Measurements from ENCODE around the gene ZNF107.
"Not testable (repeated sequence)": the region's sequence is repeated elsewhere in the genome, so short reads cannot be mapped to it uniquely, and the experiment has no call there.

The ZNF107 gene

GRCh38 chr7:64667311-64667710 is 1.4 kb downstream of the ZNF107 start:
- Mint-ChIP-seq H3K4me3 (peak overlapping the region; percentile 97 to 98), H3K4me1 (peaks cover 57% of the 10 kb centered on the region), H3K27me3 (no peaks in the 10 kb centered on the region), H3K27ac (peak overlapping the region in 1 of 2 donors; percentile 69), H3K9me3 (peaks cover 8 to 13% of the 10 kb centered on the region in 2 donors)
- DNase-seq (no peak), ATAC-seq (no peak)

GRCh38 chr7:64672414-64672813 is 6.5 kb downstream of the ZNF107 start:
- peaks cover 21 to 22% of the 10 kb centered on the region in 2 donors for H3K9me3 Mint-ChIP-seq
- DNase-seq (no peak), ATAC-seq (no peak)
- H3K27me3 Mint-ChIP-seq = no peaks in the 10 kb centered on the region
- H3K4me3 Mint-ChIP-seq = peak overlapping the region in 1 of 2 donors; percentile 15
- H3K4me1 Mint-ChIP-seq = peaks cover 69% of the 10 kb centered on the region
- no peak overlapping the region for H3K27ac Mint-ChIP-seq

GRCh38 chr7:64685091-64685490 is 19.2 kb downstream of the ZNF107 start:
- H3K27ac Mint-ChIP-seq = no peak overlapping the region
- no peaks in the 10 kb centered on the region for H3K27me3 Mint-ChIP-seq
- H3K4me1 Mint-ChIP-seq = peaks cover 47% of the 10 kb centered on the region
- peaks cover 11 to 23% of the 10 kb centered on the region in 2 donors for H3K9me3 Mint-ChIP-seq
- ATAC-seq (no peak), DNase-seq (no peak)
- H3K4me3 Mint-ChIP-seq = no peak overlapping the region

- no peak for ATAC-seq
- Mint-ChIP-seq H3K4me1 (peaks cover 47% of the 10 kb centered on the region), H3K9me3 (peaks cover 11 to 23% of the 10 kb centered on the region in 2 donors), H3K4me3 (no peak overlapping the region), H3K27me3 (no peaks in the 10 kb centered on the region), H3K27ac (no peak overlapping the region)
- no peak for DNase-seq
These were observed 19.8 kb downstream of the ZNF107 start for GRCh38 chr7:64685741-64686140.

GRCh38 chr7:64686493-64687184 is 20.7 kb downstream of the ZNF107 start:
- H3K4me3 Mint-ChIP-seq = peak overlapping the region; percentile 36 to 49
- DNase-seq = peak in 1 of 2 donors; percentile 46
- peak overlapping the region; percentile 46 to 84 for H3K27ac Mint-ChIP-seq
- peaks cover 11 to 23% of the 10 kb centered on the region in 2 donors for H3K9me3 Mint-ChIP-seq
- ATAC-seq = peak; percentile 81
- H3K27me3 Mint-ChIP-seq = no peaks in the 10 kb centered on the region
- peaks cover 47% of the 10 kb centered on the region for H3K4me1 Mint-ChIP-seq

DNA sequence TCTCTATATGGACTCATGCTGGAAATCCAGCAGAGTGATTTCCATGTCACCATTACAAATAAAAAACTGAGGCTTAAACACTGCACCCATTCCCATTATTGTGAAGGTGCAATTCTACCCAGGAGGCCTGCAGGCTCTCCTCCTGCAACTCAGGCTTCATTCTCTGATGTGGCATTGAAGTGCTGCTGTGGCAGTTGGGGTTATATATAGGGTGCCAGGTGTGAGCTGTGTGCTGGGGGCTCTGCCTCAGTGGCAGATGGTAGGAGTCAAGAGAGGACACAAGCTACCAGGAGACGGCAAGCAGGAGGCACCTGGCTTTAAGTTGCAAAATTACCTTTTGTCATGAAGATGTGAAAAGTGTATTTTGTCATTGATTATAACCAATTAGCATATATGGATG is 21.3 kb downstream of the ZNF107 start:
- ATAC-seq = no peak
- Mint-ChIP-seq H3K27ac (peak overlapping the region in 1 of 2 donors; percentile 25), H3K4me3 (no peak overlapping the region), H3K27me3 (no peaks in the 10 kb centered on the region), H3K9me3 (peaks cover 11 to 23% of the 10 kb centered on the region in 2 donors), H3K4me1 (peaks cover 47% of the 10 kb centered on the region)
- DNase-seq = no peak

DNA sequence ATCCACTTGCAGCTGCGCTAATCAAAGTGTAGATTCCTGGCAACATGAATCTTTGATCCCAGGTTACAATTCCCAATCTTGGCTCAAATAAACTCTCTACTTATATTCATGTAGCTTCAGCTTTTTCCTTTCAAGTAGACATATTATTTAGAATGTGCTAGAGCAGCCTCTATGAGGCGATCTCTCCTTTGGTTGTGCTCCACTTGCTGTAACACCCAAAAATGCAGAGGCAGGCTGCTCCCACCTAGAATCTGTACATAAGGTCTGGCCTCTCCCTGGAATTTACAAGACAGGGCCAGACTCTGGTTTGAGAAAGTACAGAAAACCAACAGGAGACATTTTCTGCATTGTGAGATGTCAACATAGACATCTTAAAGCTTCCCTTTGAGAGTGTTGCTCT is 23.1 kb downstream of the ZNF107 start:
- Mint-ChIP-seq H3K27me3 (no peaks in the 10 kb centered on the region), H3K27ac (no peak overlapping the region), H3K4me3 (no peak overlapping the region), H3K9me3 (peaks cover 11 to 23% of the 10 kb centered on the region in 2 donors), H3K4me1 (peaks cover 47% of the 10 kb centered on the region)
- ATAC-seq = no peak
- DNase-seq = no peak

- H3K9me3 Mint-ChIP-seq = peaks cover 0 to 11% of the 10 kb centered on the region in 2 donors
- peaks cover 20% of the 10 kb centered on the region for H3K4me1 Mint-ChIP-seq
- no peak for ATAC-seq
- no peaks in the 10 kb centered on the region for H3K27me3 Mint-ChIP-seq
- H3K27ac Mint-ChIP-seq = no peak overlapping the region
- no peak for DNase-seq
- no peak overlapping the region for H3K4me3 Mint-ChIP-seq
These were observed 25.9 kb downstream of the ZNF107 start for GRCh38 chr7:64691831-64692230.

GRCh38 chr7:64697863-64698262 is 31.9 kb downstream of the ZNF107 start:
- not testable (repeated sequence) for H3K27ac Mint-ChIP-seq, H3K9me3 Mint-ChIP-seq, H3K27me3 Mint-ChIP-seq, H3K4me1 Mint-ChIP-seq, DNase-seq, ATAC-seq, H3K4me3 Mint-ChIP-seq

GRCh38 chr7:64706625-64707292 is 40.8 kb downstream of the ZNF107 start:
- Mint-ChIP-seq H3K4me1 (no peaks in the 10 kb centered on the region), H3K27me3 (no peaks in the 10 kb centered on the region), H3K4me3 (no peak overlapping the region), H3K9me3 (peaks cover 16 to 29% of the 10 kb centered on the region in 2 donors), H3K27ac (peak overlapping the region in 1 of 2 donors; percentile 48)
- DNase-seq (no peak), ATAC-seq (no peak)

- H3K4me1 Mint-ChIP-seq, H3K27me3 Mint-ChIP-seq, H3K4me3 Mint-ChIP-seq, H3K9me3 Mint-ChIP-seq, ATAC-seq, DNase-seq: not testable (repeated sequence)
- H3K27ac Mint-ChIP-seq = peak overlapping the region in 1 of 2 donors; percentile 34
These were observed 52.0 kb downstream of the ZNF107 start for GRCh38 chr7:64717896-64718295.

DNA sequence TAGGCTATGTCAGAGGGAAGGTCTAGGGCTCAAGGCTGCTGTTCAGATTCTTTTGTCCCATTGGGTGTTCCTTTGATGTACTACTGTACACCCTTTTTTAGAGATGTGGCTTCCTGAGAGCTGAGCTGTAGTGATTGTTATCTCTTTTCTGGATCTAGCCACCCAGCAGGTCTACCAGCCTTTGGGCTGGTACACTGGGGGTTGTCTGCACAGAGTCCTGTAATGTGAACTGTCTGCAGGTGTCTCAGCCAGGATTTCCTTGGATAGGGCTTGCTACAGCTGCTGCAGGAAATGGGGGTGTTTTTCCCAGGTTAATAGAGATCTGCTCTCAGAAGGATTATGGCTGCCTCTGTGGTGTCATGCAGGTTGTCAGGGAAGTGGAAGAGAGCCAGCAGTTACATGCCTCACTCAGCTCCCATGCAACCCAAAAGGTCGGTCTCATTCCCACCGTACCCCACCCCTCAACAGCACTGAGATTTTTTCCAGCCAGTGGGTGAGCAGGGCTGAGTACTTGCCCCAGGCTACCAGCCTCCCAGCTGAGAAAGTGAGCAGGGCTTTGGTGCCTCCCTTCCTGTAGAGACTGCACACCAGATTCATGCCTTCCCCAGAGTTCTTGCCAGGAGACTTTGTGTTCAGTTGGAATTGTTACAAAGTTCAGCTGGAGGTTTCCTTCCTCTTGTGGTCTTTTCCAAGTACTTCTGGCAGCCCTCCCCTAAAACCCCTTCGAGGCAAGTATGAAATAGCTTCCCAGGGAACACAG is 63.3 kb downstream of the ZNF107 start:
- no peak for DNase-seq
- no peak for ATAC-seq
- no peaks in the 10 kb centered on the region for H3K27me3 Mint-ChIP-seq
- peaks cover 33 to 45% of the 10 kb centered on the region in 2 donors for H3K9me3 Mint-ChIP-seq
- H3K4me3 Mint-ChIP-seq = no peak overlapping the region
- H3K4me1 Mint-ChIP-seq = no peaks in the 10 kb centered on the region
- no peak overlapping the region for H3K27ac Mint-ChIP-seq

GRCh38 chr7:64733550-64734240 is 67.8 kb downstream of the ZNF107 start:
- DNase-seq = no peak
- Mint-ChIP-seq H3K4me3 (no peak overlapping the region), H3K27ac (no peak overlapping the region), H3K4me1 (no peaks in the 10 kb centered on the region), H3K27me3 (no peaks in the 10 kb centered on the region), H3K9me3 (peaks cover 18 to 22% of the 10 kb centered on the region in 2 donors)
- no peak for ATAC-seq

DNA sequence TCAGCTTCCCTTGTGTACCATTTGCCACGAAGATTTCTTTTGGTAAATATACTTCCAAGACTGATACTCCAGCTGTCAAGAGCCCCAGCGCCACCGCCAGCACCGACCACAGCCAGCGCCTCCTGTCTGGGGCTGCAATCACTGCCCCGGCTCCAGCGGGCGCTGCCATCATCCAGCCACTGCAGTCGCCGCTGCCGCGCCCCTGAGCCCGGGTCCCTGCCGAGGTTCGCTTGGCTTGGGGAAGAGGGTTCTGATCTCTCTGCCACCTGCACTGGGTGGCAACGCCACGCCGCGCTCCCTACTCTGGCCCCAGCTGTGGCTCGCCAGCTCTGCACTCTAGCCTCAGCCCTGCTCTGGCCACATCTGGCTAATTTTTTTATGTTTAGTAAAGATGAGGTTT is 70.6 kb downstream of the ZNF107 start:
- DNase-seq (no peak), ATAC-seq (no peak)
- Mint-ChIP-seq H3K27ac (no peak overlapping the region), H3K27me3 (no peaks in the 10 kb centered on the region), H3K4me1 (no peaks in the 10 kb centered on the region), H3K4me3 (no peak overlapping the region), H3K9me3 (peaks cover 15 to 16% of the 10 kb centered on the region in 2 donors)

GRCh38 chr7:64738403-64738802 is 72.5 kb downstream of the ZNF107 start:
- H3K4me3 Mint-ChIP-seq, ATAC-seq, H3K4me1 Mint-ChIP-seq, H3K27me3 Mint-ChIP-seq, DNase-seq, H3K27ac Mint-ChIP-seq: not testable (repeated sequence)
- peaks cover 14 to 21% of the 10 kb centered on the region in 2 donors for H3K9me3 Mint-ChIP-seq

All from stimulated activated naive CD8-positive, alpha-beta T cell treated with anti-CD3 and anti-CD28 coated beads, Interleukin-15, amount 100 ng/mL, for 72 hours (primary cell).